EL (cell line): ENCODE results near the gene RHOXF1.
"Not testable (repeated sequence)": the region's sequence is repeated elsewhere in the genome, so short reads cannot be mapped to it uniquely, and the experiment has no call there.

ENCODE experiments used
- DNase-seq: peaks from one replicate; pipeline ENCODE4 v3.0.0-alpha.2; 2016

The RHOXF1 gene

DNA sequence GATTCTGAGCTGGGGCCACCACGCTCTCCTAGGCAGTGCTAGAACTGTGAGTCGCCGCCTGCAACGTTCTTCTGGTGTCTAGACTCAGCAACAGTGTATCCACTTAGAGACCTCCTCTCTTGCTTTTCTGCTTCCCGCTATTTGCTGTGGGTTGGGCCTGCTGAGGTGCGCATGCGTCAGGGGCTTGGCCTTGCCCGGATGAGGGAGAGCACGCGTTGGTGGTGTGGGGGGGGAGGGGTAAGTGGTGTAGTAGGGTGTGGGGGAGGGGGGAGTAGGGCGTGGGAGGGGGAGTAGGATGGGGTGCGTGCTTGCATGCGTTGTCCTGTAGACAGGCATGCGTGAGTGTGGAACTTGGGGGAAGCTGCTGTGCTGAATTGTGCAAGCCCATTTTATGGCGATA is 38.1 kb downstream of the RHOXF1 start, which contains the start of gene RHOXF2B:
TSS of gene RHOXF2B (minus strand) at position 101 of the 400 bp plus-strand sequence. CDS start 138 bp downstream, outside the sequence.
- not testable (repeated sequence) for DNase-seq

DNA sequence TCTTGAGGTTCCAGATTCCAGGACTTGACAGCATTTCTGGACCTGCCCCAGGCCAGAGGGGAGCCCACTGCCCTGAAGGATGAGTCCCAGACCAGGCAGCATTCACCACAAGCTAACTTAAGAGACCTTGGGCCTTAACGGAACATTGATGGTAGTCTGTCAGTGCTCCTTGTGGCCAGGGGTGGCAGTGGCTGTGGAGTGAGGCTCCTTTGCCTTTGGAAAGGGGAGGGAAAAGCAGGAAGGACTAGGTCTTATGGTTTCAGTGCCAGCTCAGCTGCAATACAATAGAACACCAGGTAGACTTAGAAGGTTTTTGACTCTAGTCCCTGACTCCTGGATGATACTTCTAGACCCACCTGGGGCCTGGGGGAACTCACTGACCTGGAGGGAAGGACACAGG is 49.5 kb downstream of the RHOXF1 start:
- not testable (repeated sequence) for DNase-seq
